GM21447 (cell line): Measurements from ENCODE around the gene ZNF837.
A peak's percentile ranks its signal among the peaks of the same experiment; 100 is the strongest.
"Not testable (repeated sequence)": the region's sequence is repeated elsewhere in the genome, so short reads cannot be mapped to it uniquely, and the experiment has no call there.

ENCODE experiments used
- ATAC-seq: cut with Tn5 transposase; IDR thresholded peaks from one replicate; pipeline ENCODE4 v1.9.1; 2021; ENCODE audit not compliant: unreplicated experiment

Gene ZNF837

DNA sequence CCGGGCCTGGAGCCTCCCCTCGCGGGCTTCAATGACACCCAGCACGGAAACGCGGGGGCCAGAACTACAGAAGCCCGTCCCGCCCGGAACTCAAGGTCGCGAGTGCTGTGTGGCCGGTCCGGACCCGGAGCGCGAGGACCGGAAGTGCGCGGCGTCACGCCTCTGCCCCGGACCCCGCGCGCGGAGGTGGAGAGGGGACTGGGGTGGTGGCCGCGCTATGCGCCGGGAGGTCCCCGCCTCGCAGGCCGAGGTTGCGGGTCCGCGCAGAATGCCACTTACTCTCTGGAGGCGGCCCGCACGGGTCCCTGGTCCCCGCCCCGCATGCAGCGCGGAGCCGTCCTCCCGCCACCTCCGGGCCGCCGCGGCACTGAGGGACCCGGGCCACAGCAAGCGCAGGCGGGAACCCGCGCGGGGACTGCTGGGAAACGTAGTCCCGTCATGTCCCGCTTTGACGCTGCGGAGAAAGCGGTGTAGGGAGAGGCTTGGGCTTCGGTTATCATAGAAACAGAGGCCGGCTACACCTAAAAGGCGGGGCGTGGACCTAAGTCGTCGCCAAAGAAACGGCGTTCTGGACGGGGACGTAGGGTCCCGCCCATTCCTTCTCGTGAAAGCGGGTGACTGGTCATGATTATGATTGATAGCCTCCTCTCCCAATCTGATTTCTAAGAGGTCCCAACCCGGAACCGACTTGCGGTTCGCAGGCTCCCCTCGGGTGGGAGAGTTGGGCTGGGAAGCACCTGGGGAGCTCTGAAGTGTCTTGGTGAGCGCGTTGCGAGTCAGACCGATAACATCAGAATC lies at the start of gene ZNF837:
Gene ZNF837, minus strand, starts transcription at position 369 of the 798 bp plus-strand sequence. CDS start 11,698 bp downstream, outside the sequence.
- ATAC-seq, result peak; percentile 84

DNA sequence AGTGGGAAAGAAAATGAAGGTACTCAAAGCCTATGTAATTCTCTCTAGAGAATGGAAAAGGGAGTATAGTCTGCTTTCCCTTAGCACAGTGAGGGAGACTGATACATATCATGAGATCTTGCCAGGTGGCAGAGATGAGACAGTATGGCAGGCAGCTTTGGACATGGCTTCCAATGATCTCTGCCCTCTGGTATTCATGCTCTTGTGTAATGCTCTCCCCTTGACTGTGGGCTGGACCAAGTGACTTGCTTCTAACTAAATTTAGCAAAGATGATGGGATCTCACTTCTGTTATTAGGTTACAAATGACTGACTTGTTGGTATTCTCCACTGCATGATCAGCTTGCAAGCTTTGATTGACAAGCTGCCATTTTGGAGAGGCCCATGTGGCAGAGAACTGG lies 48.9 kb upstream of the ZNF837 start:
- ATAC-seq, result no peak

DNA sequence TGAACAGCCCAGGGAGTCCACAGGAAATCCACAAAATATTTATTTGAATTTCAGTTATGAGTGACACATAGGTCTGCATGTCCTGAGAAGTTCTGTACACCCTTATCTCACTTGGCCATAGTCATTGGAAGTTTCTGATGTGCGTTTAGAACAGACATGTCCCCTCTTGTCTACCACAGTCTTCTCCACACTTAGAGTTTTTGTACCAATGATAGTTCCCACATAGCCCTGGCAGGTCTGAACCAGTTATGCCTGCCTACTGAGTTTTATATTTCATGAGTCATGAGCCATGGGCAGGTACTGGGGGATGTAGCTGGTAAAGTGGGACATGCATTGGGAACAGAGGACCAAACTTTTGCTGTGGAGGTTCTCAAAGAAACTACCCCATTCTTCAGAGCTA lies 47.8 kb upstream of the ZNF837 start:
- no peak for ATAC-seq

DNA sequence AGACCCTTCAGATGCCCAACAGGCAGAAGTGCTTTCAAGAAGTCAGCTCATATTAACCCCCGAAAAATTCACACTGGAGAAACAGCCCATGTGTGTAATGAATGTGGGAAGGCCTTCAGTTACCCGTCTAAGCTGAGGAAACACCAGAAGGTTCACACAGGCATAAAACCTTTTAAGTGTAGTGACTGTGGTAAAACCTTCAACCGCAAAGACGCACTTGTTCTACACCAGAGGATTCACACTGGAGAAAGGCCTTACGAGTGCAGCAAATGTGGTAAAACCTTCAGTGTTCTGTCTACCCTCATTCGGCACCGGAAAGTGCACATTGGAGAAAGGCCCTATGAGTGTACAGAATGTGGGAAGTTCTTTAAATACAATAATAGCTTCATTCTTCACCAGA lies 36.2 kb upstream of the ZNF837 start:
- no peak for ATAC-seq

DNA sequence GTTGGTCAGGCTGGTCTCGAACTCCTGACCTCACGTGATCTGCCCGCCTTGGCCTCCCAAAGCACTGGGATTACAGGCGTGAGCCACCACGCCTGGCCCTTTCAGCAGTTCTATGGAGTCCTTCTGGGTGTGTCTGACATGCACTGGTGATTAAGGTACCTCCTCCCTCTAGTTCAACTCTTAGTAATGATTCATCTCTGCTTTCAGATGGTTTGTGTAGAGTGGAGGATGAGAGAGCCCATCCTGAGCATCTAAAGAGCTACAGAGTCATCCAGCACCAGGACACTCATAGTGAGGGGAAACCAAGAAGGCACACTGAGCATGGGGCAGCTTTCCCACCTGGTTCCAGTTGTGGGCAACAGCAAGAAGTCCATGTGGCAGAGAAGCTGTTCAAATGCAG lies 35.8 kb upstream of the ZNF837 start:
- no peak for ATAC-seq

DNA sequence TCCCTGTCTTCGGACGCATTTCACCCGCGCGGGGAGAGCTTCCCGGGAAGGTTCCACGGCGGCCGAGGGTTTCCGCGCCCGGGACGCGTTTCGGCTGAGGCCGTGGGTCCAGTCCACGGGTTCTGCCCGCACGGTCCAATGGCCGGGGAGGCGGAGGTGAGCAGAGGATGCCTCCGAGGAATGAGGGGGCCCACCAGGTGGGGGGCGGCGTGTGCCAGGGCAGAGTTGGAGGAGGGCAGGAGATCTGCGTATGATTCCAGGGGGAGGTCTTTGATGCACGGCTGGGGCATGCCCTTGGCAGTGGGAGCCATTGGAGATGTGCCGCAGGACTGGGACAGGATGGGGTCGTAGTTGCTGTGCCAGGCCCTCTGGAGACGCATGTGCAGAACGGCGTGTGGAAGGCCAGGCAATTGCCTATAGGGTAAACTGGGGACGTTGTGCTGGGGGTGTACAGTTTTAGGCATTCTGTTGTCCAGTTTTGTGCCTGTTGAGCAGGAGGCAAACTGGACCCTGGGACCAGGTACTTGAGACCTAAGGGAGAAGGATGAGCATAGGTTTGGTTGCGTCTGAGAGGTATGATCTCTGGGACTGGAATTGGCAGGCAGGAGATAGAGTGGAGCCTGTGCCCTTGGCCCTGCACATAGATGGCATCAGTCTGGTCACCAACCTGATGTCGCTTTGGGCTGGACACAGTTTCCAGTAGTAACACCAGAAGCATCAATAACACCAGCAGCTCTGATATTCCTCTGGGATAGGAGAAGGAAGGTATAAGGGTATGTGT lies 28.4 kb upstream of the ZNF837 start:
- ATAC-seq, result peak; percentile 31

DNA sequence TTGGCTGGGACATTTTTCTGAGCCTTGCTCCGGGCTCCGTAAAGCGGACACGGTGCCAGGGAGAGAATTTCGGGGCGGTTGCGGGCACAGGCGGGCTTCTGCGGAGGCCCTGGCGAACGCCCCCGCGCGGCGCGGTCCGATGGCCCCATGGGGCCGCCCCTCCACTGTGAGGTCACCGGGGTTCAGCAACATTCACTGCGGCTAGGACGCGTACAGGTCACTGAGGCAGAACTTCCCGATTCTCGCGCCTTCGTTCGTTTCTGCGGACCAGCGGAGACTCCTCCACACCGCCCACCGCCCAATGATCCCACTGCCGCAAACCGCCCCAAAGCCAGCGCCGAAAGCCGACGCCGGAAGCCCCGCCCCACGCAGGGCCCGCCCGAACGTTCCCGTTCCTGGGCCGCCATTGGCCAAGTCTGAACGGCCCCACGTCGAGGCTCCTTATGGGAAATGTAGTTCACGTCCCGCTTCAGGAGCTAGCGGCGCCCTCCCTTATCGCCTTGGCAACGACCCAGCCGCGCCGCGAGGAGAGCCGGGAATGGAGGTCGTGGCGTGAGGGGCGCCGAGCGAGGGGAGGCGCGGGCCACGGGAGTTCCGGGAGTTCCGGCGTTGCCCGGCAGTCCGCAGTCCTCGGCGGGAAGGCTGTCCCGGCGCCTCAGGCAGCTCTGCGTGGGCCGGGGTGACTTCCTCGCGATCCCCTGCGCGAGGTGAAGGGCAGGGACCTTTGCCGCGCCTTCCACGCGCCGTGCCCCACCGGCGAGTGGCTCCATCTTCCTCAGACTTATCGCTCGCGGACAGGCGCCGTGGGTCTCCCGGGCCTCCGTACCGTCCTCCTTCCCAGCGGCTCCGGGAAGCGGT lies 27.6 kb upstream of the ZNF837 start, which contains the start of gene ZNF584:
Gene ZNF584, plus strand, starts transcription at position 498 of the 858 bp plus-strand sequence. CDS start 499 bp downstream, outside the sequence.
- ATAC-seq, result peak; percentile 93

DNA sequence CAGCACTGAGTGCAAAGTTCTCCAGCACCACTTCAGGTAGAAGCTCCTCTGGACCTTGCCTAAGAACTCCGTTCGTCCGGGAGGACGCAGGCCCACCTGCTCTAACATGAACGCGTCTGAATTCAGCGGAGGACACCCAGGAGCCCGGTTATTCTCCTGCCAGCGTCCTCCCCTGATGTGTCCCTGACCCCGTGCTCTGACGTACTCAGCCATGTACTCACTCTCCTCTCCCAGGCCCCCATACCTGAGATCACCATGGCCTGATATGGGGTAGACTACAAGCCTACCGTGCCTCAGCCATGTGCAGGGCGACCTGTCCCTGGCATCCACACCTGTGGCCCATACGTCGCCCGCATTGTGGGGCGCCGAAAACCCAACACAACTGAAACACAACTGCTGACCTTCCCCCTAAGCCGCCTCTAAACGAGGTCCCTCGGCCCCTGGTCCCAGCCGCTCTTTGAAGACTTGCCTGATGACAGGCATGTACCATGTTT lies 26.9 kb upstream of the ZNF837 start:
- no peak for ATAC-seq

DNA sequence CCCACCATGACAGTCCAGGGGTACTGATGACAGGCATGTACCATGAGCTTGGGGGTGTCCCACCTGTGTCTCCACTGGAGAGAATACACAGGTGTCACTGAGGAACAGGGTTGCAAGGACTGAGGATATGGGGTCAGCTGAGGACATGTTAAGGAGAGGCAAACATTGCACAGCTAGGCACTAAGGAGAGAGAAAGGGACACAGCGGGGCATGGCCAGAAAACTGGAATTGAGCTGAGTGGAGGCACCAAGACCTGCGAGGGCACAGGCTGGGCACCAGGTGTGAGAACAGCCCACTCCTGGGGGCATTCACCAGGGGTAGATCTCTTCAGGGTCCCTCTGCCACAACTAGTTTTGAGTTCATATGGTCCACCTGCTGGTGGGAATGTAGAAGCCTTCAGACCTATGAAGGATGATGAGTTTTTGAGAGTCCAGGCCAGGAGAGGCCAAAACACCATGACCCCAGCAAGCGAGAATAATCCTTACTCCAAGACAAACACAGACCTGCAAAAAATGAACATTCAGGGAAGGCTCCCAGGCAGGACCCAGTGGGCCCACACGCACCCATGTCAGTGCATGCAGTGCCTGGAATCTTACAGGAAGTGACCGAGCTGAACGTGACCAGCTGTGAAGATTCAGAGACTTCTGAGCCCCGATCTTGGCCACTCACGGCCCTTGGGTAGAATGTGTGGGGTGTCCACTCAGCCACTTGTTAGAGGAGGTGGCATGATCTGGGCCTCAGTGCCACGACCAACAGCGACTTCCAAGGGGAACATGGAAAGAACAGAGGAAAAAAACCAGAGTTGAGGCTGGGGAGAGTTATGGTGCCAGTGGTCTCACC lies 26.2 kb upstream of the ZNF837 start:
- no peak for ATAC-seq

DNA sequence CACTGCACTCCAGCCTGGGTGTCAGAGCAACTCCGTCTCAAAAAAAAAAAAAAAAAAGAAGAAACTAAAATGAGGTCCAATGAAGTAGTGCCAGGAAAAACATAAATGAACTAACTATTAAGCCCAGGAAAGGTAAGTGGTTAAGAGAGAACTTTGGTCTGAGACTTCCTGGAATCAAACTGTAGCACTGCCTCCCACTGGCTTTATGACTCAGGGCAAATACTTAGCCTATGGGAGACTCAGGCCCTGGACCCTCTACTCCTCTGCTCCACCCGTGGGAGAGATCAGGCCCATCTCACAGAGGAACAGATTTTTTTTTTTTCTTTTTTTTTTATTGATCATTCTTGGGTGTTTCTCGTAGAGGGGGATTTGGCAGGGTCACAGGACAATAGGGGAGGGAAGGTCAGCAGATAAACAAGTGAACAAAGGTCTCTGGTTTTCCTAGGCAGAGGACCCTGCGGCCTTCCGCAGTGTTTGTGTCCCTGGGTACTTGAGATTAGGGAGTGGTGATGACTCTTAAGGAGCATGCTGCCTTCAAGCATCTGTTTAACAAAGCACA lies 23.2 kb upstream of the ZNF837 start:
- not testable (repeated sequence) for ATAC-seq

DNA sequence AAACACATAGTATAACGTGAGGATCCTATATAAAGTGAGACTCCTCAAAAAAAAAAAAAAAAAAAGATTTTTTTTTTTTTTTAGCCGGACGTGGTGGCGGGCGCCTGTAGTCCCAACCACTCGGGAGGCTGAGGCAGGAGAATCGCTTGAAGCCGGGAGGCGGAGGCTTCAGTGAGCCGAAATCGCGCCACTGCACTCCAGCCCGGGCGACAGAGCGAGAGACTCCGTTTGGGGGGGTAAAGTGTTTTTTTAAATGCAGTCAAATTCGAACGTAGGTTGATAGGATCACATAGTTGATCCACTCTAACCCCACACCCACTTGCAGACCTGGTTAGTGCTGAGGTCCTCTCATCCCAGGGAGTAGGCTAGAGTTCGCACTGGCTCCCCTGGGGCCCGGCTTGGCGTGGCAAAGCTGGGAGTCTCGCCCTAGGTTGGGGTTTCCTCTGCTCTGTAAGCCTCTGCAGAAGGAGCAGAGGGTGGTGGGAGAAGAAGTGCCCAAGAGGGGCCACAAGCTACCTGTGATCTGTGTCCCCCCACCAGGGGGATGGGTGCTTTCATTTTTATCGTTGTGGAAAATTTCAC lies 21.1 kb upstream of the ZNF837 start:
- no peak for ATAC-seq

DNA sequence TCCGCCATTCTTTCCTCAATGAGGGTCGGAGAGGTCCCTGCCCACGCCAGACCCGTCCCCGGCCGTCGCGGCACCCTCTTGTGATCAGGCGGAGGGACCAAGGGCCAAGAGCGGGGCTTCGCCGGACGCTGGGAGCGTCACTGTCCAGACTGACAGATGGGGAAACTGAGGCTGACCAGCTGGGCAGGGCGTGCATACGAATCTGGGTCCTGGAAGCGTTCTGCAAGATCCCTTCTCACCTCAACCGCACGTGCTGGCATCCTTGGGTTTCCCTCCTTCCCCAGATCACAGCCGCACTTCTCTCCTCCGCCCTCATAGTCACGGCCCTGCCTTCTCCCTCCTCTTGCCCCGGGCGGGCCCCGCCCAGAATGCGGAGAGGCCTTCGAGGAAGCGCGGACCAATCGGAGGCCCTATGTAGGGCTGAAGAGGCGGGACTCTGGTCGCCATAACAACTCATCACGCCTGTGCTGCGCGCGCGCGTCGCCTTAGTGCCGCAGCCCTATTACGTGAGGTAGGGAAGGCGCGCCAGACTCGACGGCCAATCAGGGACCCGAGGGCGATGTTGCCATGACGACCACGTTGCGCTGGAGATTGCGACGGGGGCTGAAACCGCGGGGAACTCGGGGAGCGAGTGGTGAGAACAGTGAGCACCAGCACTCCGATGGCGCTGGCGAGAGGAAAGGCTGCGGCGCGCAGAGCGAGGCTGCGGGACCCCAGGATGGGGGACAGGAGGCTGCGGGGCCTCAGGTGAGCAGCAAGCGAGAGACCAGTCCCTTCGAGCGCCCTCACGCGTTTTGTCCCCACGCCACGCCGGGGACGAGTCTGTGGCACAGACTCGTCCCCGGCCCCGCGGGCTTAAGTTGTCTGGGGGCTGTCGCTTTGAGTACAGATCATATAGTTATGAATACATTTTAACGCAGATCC lies 20.3 kb upstream of the ZNF837 start:
- ATAC-seq, result peak; percentile 98

DNA sequence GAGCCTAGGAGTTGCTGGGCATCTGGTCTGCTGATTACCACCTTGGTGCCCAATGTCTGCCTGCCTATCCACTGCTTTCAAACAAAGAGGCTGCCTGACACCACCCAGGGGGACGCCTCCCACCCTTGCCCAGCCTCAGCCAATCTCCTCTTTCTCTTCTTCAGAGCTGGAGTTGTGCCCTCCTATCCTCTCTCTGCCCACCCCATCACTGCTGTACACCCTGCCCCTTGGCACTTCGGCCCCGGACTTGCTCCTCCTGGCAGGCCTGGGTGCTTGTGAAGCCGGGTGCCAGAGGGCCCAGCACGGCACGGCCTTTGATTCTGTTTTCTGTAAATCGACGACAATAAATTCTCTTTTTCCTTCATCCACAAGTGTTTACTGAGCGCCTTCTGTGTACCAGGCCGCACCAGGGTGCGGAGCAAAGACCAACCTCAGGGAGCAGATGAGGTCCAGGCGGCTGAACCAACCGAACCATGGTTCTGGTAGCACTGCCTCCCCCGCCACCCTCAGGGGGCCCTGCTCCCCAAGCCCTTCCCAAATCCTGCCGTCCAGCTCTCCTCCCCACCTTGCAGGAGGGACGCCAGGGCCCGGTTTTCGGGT lies 19.6 kb upstream of the ZNF837 start:
- ATAC-seq, result no peak

DNA sequence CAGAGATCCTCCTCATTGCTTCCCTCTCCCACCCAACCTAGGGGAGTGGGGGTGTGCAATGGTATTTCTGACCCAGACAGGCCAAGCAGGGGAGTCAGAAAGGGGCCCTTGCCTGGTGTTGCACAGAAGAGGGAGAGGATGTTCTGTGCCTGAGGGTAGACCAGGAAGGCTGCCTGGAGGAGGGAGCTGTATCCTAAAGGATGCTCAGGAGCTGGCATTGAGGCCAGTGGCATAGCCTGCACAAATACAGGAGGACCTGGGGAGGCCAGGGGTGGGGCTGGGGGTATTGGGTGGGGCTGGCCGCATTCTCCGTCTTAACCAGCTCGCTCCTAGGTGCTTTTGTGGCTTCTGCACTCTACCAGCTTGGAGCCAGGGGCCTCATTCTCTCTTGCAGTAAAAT lies 19.1 kb upstream of the ZNF837 start:
- no peak for ATAC-seq

DNA sequence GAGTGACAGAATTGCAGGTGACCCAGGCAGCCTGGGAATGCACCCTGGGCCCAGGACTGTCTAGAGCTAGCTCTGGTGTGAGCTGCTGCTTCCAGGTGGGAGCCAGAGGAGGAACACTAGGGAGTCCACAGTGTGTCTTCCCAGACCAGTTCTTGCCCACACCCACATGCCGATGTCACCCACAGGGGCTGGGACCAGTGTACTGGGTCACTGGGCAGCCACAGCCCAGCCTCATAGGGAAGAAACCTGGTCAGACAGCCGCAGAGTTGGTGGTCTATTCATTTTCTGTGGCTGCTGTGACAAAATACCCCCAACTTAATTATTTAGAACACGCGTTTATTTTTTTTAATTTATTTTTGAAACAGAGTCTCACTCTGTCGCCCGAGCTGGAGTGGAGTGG lies 17.7 kb upstream of the ZNF837 start:
- no peak for ATAC-seq

DNA sequence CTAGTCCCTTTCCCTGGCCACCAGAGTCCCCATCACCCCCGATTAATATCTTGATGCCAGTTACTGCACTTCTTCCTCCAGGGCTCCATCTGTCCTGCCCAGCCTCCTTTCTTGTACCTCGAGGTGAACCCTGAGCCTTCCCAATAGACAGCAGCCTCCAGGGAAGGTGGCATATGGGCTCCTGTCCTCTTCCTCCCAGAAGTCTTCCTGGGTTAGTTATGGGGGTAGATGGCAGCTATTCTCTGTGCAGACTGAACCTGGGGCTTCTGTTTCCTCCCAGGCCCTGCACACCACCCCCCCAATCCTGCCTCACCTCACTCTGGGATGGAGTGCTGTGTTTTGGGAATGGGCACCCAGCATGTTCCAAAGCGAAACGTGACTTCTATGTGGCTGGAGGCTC lies 17.3 kb upstream of the ZNF837 start:
- ATAC-seq, result no peak

DNA sequence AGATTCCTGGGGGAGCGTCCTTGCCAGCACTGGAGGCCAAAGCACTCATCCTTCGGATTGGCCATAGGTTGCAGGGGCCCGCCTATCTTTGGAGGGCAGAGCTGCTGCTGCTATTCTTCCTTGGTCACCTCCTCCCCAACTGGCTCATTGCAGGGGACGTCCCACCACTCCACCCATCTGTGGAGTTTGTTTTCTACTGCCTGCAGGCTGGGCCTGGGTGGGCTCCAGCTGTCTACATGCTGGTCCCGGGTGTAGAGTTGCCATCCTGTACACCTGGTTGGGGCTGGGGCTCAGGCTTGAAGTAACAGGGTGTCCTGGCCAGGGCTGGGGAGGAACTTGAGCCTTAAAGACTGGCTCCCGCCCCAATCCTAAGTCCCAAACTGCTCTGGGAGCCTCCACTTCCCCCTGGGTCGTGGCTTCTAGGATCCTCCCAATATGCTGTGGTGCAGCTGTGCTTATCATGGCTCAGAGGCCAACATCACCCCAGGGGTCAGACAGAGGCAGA lies 16.8 kb upstream of the ZNF837 start:
- ATAC-seq, result no peak
